Loucy (cell line): ENCODE data around the gene PARD6G.

Experiments
- EZH2phosphoT487 ChIP-seq: fragments of 200-600 bp; IDR thresholded peaks from 2 replicates; pipeline ENCODE4 v1.6.1; 2018; ENCODE audit warnings: antibody characterized with exemption, mild to moderate bottlenecking, moderate library complexity, borderline replicate concordance
- TF ChIP-seq, protein P1 (sequence below): fragments of 200-600 bp; sonication (generic); conservative IDR thresholded peaks from 2 replicates; pipeline ENCODE4 v1.5.1; 2014; ENCODE audit warnings: mild to moderate bottlenecking, antibody characterized with exemption, low read length

DNA sequence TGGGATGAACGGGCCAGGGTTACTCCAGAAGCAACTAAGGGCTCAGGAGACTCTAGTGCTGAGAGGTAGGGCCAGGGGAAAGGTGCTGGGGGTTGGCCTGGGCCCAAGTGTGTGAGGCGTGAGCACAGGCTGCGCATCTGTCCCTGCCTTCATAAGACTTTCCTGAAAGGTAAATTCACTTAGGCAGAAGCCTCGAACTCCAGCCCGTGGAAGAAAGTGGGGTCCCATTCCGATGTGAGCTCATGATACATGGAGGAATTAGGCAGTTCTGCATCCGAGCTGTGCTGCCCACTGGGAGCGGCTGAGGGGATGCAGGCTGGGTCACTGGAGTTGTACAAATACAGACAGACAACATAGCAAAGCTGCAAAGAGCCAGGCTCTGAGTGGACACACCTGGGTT, 16.2 kb downstream of the PARD6G start:
- TF ChIP-seq, protein P1, sequence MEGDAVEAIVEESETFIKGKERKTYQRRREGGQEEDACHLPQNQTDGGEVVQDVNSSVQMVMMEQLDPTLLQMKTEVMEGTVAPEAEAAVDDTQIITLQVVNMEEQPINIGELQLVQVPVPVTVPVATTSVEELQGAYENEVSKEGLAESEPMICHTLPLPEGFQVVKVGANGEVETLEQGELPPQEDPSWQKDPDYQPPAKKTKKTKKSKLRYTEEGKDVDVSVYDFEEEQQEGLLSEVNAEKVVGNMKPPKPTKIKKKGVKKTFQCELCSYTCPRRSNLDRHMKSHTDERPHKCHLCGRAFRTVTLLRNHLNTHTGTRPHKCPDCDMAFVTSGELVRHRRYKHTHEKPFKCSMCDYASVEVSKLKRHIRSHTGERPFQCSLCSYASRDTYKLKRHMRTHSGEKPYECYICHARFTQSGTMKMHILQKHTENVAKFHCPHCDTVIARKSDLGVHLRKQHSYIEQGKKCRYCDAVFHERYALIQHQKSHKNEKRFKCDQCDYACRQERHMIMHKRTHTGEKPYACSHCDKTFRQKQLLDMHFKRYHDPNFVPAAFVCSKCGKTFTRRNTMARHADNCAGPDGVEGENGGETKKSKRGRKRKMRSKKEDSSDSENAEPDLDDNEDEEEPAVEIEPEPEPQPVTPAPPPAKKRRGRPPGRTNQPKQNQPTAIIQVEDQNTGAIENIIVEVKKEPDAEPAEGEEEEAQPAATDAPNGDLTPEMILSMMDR: no peak
- no peak for TF ChIP-seq EZH2phosphoT487
